Trophoblast cell (in vitro differentiated cells and primary cell): ENCODE results near the gene TYW3.
"Not testable (repeated sequence)": the region's sequence is repeated elsewhere in the genome, so short reads cannot be mapped to it uniquely, and the experiment has no call there.

Experiments used
- DNase-seq, 2 donors: peaks; one replicate each; pipeline ENCODE4 v3.0.0-alpha.2; 2016
- H2AFZ ChIP-seq: 2 replicates; pipeline ENCODE4 v1.6.1; 2013; ENCODE audit warnings: low read length, moderate library complexity, mild to moderate bottlenecking; ENCODE audit not compliant: insufficient read depth, poor library complexity
- H2AK5ac ChIP-seq: 2 replicates; pipeline ENCODE4 v1.6.1; 2013; ENCODE audit warnings: mild to moderate bottlenecking, low read length
- H2BK120ac ChIP-seq: 2 replicates; pipeline ENCODE4 v1.6.1; 2013; ENCODE audit warnings: low read length, mild to moderate bottlenecking, moderate library complexity; ENCODE audit not compliant: insufficient read depth, poor library complexity
- H2BK12ac ChIP-seq: 2 replicates; pipeline ENCODE4 v1.6.1; 2013; ENCODE audit warnings: mild to moderate bottlenecking, low read length, moderate library complexity
- H2BK5ac ChIP-seq: 2 replicates; pipeline ENCODE4 v1.6.1; 2013; ENCODE audit warnings: low read length, low read depth, moderate library complexity, mild to moderate bottlenecking; ENCODE audit not compliant: poor library complexity
- H3K14ac ChIP-seq: 2 replicates; pipeline ENCODE4 v1.6.1; 2013; ENCODE audit warnings: mild to moderate bottlenecking, low read length
- H3K18ac ChIP-seq: 2 replicates; pipeline ENCODE4 v1.6.1; 2013; ENCODE audit warnings: mild to moderate bottlenecking, low read length
- H3K23ac ChIP-seq: 2 replicates; pipeline ENCODE4 v1.6.1; 2013; ENCODE audit warnings: low read length
- H3K27ac ChIP-seq: 2 replicates; pipeline ENCODE4 v1.5.1; 2013; ENCODE audit warnings: low read depth, mild to moderate bottlenecking, inconsistent platforms, low read length, moderate library complexity
- H3K27me3 ChIP-seq: 2 replicates; pipeline ENCODE4 v1.6.1; 2013; ENCODE audit warnings: inconsistent platforms, mild to moderate bottlenecking, low read length, moderate library complexity; ENCODE audit not compliant: insufficient read depth
- H3K36me3 ChIP-seq, 2 experiments: 1 replicate in 1 of 2; 2 replicates in 1 of 2; pipeline ENCODE4 v1.6.1; 2013; ENCODE audit warnings: low read length in 2 of 2, mild to moderate bottlenecking in 2 of 2, moderate library complexity in 1 of 2; ENCODE audit not compliant: insufficient read depth in 2 of 2, control insufficient read depth in 1 of 2
- H3K4ac ChIP-seq: 2 replicates; pipeline ENCODE4 v1.6.1; 2013; ENCODE audit warnings: low read depth, mild to moderate bottlenecking, low read length, moderate library complexity
- H3K4me1 ChIP-seq, 2 experiments: 1 replicate in 1 of 2; 2 replicates in 1 of 2; pipeline ENCODE4 v1.6.1; 2013; ENCODE audit warnings: low read length in 2 of 2, mild to moderate bottlenecking in 2 of 2, moderate library complexity in 1 of 2; ENCODE audit not compliant: insufficient read depth in 2 of 2, control insufficient read depth in 1 of 2
- H3K4me2 ChIP-seq: 2 replicates; pipeline ENCODE4 v1.6.1; 2013; ENCODE audit warnings: inconsistent platforms, mild to moderate bottlenecking, low read length, moderate library complexity
- H3K4me3 ChIP-seq: 2 replicates; pipeline ENCODE4 v1.5.1; 2013; ENCODE audit warnings: mild to moderate bottlenecking, low read depth, low read length, inconsistent platforms
- H3K79me1 ChIP-seq: one replicate; pipeline ENCODE4 v1.6.1; 2013; ENCODE audit warnings: low read length
- H3K79me2 ChIP-seq: 2 replicates; pipeline ENCODE4 v1.6.1; 2013; ENCODE audit warnings: low read length, mild to moderate bottlenecking; ENCODE audit not compliant: control insufficient read depth, insufficient read depth, poor library complexity
- H3K9ac ChIP-seq: 2 replicates; pipeline ENCODE4 v1.6.1; 2013; ENCODE audit warnings: mild to moderate bottlenecking, low read length
- H3K9me3 ChIP-seq: 2 replicates; pipeline ENCODE4 v1.6.1; 2013; ENCODE audit warnings: low read depth, mild to moderate bottlenecking, control low read depth, inconsistent platforms, low read length; ENCODE audit not compliant: insufficient read depth
- H4K12ac ChIP-seq: 2 replicates; pipeline ENCODE4 v1.6.1; 2013; ENCODE audit warnings: low read depth, mild to moderate bottlenecking, low read length, moderate library complexity
- H4K8ac ChIP-seq: 2 replicates; pipeline ENCODE4 v1.6.1; 2013; ENCODE audit warnings: low read depth, mild to moderate bottlenecking, low read length, moderate library complexity
- H4K91ac ChIP-seq: one replicate; pipeline ENCODE4 v1.6.1; 2013; ENCODE audit warnings: low read depth, mild to moderate bottlenecking, low read length, moderate library complexity
- WGBS: extraction: QIAGEN DNeasy Blood & Tissue Kit; methylation state at CpG from one replicate; pipeline ENCODE4 v1.1.7; 2013; ENCODE audit warnings: missing lambda C conversion rate; ENCODE audit not compliant: insufficient read length, insufficient coverage; ENCODE audit errors: extremely low coverage; 5-methylcytosine and 5-hydroxymethylcytosine counted together

Gene TYW3

GRCh38 chr1:74729741-74730478 lies 3.0 kb upstream of the TYW3 start:
- WGBS: 100% methylated on average over 1 of the region's 6 CpGs
- Histone ChIP-seq H2BK12ac (no peak overlapping the region), H3K79me2 (peaks cover 3% of the 10 kb centered on the region), H3K23ac (no peak overlapping the region), H2BK120ac (no peak overlapping the region), H3K9me3 (peaks cover 6% of the 10 kb centered on the region), H3K14ac (no peak overlapping the region), H3K18ac (no peak overlapping the region), H3K4me2 (no peak overlapping the region), H2AFZ (no peak overlapping the region), H4K8ac (no peak overlapping the region), H3K4ac (no peak overlapping the region), H2AK5ac (no peak overlapping the region), H3K27me3 (peaks cover 3% of the 10 kb centered on the region), H2BK5ac (no peak overlapping the region), H4K12ac (no peak overlapping the region), H4K91ac (no peak overlapping the region), H3K4me3 (no peak overlapping the region), H3K4me1 (peaks cover 0 to 2% of the 10 kb centered on the region in 2 experiments), H3K79me1 (peaks cover 5% of the 10 kb centered on the region), H3K36me3 (peaks cover 0 to 6% of the 10 kb centered on the region in 2 experiments), H3K27ac (no peak overlapping the region), H3K9ac (no peak overlapping the region)
- DNase-seq: peak; percentile 62 to 76

- Histone ChIP-seq H3K18ac (no peak overlapping the region), H3K79me2 (peaks cover 3% of the 10 kb centered on the region), H3K36me3 (no peaks in the 10 kb centered on the region), H4K91ac (no peak overlapping the region), H2BK5ac (no peak overlapping the region), H4K12ac (no peak overlapping the region), H3K27me3 (no peaks in the 10 kb centered on the region), H2AK5ac (no peak overlapping the region), H3K4me3 (no peak overlapping the region), H2AFZ (no peak overlapping the region), H2BK12ac (no peak overlapping the region), H3K4me2 (peak overlapping the region; percentile 1), H3K4ac (no peak overlapping the region), H3K9me3 (no peaks in the 10 kb centered on the region), H2BK120ac (no peak overlapping the region), H3K79me1 (peaks cover 5% of the 10 kb centered on the region), H3K9ac (no peak overlapping the region), H4K8ac (no peak overlapping the region), H3K14ac (no peak overlapping the region), H3K27ac (no peak overlapping the region), H3K23ac (no peak overlapping the region), H3K4me1 (peaks cover 0 to 2% of the 10 kb centered on the region in 2 experiments)
- WGBS: no CpG with 5 or more reads among the region's 11 CpGs
- DNase-seq: peak in 1 of 2 donors; percentile 21
Measured at GRCh38 chr1:74731399-74732052, 1.4 kb upstream of the TYW3 start.

GRCh38 chr1:74732071-74732946 lies 643 bp upstream of the TYW3 start:
- not testable (repeated sequence) for H2BK12ac ChIP-seq, H3K27me3 ChIP-seq, H4K8ac ChIP-seq, H3K36me3 ChIP-seq, H3K4ac ChIP-seq, H3K14ac ChIP-seq, H3K79me1 ChIP-seq, H3K27ac ChIP-seq, H3K4me1 ChIP-seq, H3K23ac ChIP-seq, H2BK120ac ChIP-seq, H3K79me2 ChIP-seq, H4K91ac ChIP-seq, H3K9me3 ChIP-seq, H2AK5ac ChIP-seq, H2BK5ac ChIP-seq, DNase-seq, H4K12ac ChIP-seq
- peak overlapping the region; percentile 46 for H2AFZ ChIP-seq
- peak overlapping the region; percentile 93 for H3K4me2 ChIP-seq
- peak overlapping the region; percentile 43 for H3K9ac ChIP-seq
- peak overlapping the region; percentile 57 for H3K18ac ChIP-seq
- WGBS: no CpG with 5 or more reads among the region's 17 CpGs
- peak overlapping the region; percentile 82 for H3K4me3 ChIP-seq
